Kidney epithelial cell (primary cell): ENCODE measurements around the gene MUC2. TPM values are rescaled to one million over a fixed set of nuclear protein-coding genes. Genes with fewer than 3 reads are reported as not detected.

Experiments used
- DNase-seq: peaks from one replicate; pipeline ENCODE4 v3.0.0-alpha.2; 2010; ENCODE audit warnings: low read depth
- H3K27me3 ChIP-seq: 2 replicates; pipeline ENCODE4 v1.6.0; 2011; ENCODE audit warnings: low read length; ENCODE audit not compliant: control insufficient read depth, insufficient read depth
- H3K36me3 ChIP-seq: 2 replicates; pipeline ENCODE4 v1.5.1; 2011; ENCODE audit warnings: low read length; ENCODE audit not compliant: control insufficient read depth, insufficient read depth
- H3K4me3 ChIP-seq: 2 replicates; pipeline ENCODE4 v1.5.1; 2011; ENCODE audit warnings: low read depth, mild to moderate bottlenecking, control low read depth, low read length
- total RNA-seq: library from RNA; depleted of rRNA; stranded (reverse); fragments of >200 nt; gene quantifications from 2 replicates; pipeline ENCODE4 v1.2.3, GENCODE V29; 2015
- TF ChIP-seq, protein P1 (sequence below): IDR thresholded peaks from 2 replicates; pipeline ENCODE4 v1.5.1; 2011; ENCODE audit warnings: mild to moderate bottlenecking, moderate library complexity, low read length, control low read depth, inconsistent platforms; ENCODE audit not compliant: insufficient read depth, poor library complexity, severe bottlenecking

Gene MUC2
- total RNA-seq, 1 donor from 2014 or later: not detected

DNA sequence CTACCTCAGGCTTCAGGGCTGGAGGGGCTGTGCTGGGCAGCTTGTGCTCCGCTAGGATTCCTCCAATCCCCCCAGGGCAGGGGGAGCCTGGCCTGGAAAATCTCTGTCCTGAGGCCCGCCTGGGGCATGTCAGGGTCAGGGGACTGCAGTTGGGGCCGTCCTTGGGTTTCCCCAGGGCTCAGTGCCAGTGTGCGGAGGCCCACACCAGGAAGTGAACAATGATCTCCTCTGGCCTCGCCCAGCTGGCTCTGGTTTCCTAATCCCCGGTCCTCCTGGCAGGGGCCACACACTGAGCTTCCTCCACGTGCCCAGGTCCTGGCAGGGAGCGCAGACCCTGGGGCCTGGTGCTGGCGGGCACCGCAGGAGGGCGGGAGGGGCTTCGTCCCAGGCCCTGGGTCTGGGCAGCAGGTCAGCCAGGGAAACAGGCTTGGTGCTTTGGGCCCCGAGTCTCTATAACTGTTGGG, 1.4 kb upstream of the MUC2 start:
- no peak overlapping the region for H3K4me3 ChIP-seq
- no peak for DNase-seq
- no peaks in the 10 kb centered on the region for H3K36me3 ChIP-seq
- TF ChIP-seq, protein P1, sequence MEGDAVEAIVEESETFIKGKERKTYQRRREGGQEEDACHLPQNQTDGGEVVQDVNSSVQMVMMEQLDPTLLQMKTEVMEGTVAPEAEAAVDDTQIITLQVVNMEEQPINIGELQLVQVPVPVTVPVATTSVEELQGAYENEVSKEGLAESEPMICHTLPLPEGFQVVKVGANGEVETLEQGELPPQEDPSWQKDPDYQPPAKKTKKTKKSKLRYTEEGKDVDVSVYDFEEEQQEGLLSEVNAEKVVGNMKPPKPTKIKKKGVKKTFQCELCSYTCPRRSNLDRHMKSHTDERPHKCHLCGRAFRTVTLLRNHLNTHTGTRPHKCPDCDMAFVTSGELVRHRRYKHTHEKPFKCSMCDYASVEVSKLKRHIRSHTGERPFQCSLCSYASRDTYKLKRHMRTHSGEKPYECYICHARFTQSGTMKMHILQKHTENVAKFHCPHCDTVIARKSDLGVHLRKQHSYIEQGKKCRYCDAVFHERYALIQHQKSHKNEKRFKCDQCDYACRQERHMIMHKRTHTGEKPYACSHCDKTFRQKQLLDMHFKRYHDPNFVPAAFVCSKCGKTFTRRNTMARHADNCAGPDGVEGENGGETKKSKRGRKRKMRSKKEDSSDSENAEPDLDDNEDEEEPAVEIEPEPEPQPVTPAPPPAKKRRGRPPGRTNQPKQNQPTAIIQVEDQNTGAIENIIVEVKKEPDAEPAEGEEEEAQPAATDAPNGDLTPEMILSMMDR: no peak
- peaks cover 3% of the 10 kb centered on the region for H3K27me3 ChIP-seq

DNA sequence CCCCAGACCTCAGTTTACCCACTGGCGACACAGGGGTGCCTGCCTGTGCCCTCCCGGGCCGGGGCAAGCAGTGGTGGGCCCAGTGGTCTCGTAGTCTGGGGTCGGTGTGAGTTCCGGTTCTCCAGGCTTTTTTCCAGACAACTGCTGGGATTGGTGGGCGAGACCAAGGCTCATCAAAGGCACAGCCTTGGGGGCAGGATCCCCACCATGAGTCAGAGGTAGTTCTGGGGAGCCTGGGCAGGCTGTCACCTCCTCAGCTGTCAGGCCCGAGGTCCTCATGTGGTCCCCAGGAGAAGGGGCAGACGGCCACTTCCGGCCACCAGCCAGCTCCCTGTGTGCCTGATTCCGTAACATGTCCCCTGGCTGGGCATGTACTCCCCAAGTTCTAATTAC, 827 bp upstream of the MUC2 start:
- no peak overlapping the region for H3K4me3 ChIP-seq
- no peaks in the 10 kb centered on the region for H3K36me3 ChIP-seq
- TF ChIP-seq, protein P1: no peak
- DNase-seq: no peak
- H3K27me3 ChIP-seq: peaks cover 3% of the 10 kb centered on the region

DNA sequence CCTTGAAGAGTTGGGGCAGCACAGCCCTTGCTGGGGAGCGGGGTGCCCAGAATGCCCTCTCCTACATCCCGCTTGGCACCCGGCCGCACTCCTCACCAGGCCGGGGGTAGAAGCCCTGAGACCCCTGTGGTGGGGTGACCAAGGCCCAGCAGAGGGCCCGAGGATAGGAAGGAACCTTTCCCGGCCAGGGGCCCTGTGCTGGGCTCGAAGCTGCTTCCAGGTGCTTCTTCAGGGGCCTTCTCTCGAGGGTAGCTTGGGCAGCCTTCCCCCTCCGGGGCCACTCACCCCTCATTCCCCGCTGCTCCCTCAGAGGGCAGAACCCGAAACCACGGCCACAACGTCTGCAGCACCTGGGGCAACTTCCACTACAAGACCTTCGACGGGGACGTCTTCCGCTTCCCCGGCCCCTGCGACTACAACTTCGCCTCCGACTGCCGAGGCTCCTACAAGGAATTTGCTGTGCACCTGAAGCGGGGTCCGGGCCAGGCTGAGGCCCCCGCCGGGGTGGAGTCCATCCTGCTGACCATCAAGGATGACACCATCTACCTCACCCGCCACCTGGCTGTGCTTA, 752 bp downstream of the MUC2 start:
- no peaks in the 10 kb centered on the region for H3K36me3 ChIP-seq
- no peak overlapping the region for H3K4me3 ChIP-seq
- TF ChIP-seq, protein P1: no peak
- no peak for DNase-seq
- peaks cover 3% of the 10 kb centered on the region for H3K27me3 ChIP-seq

DNA sequence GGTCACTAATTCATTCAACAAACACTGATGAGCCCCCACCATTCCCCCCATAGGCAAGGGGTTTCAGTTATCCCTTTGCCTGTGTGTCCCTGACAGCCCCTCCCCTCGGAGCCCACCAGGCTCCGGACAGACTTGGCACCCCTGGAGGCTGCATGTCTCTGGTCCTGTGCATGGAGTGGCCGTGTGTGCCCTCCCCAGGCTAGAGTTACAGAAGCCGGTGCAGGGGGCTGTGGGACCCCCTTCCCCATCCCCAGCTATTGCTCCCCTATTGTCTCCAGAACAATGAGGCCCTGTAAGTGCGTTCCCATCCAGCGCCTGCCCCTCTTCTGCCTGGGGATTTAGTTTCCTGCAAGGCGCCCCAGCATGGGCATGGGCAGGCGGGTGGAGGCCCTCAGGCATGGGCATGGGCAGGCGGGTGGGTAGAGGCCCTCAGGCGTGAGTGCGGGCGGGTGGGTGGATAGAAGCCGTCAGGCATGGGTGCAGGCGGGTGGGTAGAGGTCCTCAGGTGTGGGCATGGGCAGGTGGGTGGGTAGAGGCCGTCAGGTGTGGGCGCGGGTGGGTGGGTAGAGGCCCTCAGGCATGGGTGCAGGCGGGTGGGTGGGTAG, 1.5 kb downstream of the MUC2 start:
- Histone ChIP-seq H3K4me3 (no peak overlapping the region), H3K36me3 (no peaks in the 10 kb centered on the region), H3K27me3 (peaks cover 3% of the 10 kb centered on the region)
- TF ChIP-seq, protein P1: no peak
- DNase-seq: no peak

DNA sequence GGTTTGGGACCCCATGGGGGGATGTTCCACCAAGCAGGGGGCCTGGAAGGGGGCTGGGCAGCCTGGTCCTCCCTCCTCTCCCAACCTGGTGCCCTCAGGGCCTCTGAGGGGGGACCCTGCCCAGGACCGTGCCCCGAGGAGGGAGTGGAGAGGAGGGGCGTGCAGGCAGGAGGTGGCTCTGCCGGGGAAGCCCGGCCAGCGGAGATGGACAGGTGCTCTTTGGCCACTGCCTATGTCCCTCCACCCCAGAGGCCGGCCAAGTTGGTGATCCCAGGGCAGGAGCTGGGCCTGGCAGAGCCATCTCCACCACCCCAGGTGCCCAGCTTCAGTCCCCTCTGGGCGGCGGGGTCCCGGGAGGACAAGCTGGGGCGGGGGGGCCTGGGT, 2.4 kb downstream of the MUC2 start:
- TF ChIP-seq, protein P1: no peak
- Histone ChIP-seq H3K4me3 (no peak overlapping the region), H3K27me3 (peaks cover 3% of the 10 kb centered on the region), H3K36me3 (no peaks in the 10 kb centered on the region)
- DNase-seq: no peak

DNA sequence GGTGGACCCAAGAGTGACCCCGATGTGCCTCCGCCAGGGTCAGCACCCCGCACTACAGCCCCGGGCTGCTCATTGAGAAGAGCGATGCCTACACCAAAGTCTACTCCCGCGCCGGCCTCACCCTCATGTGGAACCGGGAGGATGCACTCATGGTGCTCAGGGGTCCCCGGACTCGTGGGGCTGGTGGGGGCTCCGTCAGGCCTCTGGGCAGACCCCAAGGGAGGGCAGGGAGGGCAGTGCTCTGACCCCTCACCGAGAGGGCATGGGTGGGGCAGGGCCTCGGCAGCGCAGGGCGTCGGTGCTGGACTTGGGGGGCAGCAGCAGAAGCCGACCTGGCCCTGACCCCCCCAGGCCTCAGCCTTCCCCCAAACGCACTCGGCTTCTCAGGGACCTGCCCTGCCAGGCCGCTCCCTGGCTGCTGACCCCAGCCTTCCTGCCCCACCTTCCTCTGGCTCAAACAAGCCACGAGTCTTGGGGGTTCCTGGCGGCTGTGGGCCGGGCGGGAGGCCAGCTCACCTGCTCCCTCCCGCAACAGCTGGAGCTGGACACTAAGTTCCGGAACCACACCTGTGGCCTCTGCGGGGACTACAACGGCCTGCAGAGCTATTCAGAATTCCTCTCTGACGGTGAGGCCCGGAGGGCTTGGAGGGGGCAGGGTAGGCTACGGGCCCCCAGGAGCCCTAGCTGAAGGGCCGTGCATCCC, 2.9 kb downstream of the MUC2 start:
- Histone ChIP-seq H3K36me3 (no peaks in the 10 kb centered on the region), H3K27me3 (peaks cover 3% of the 10 kb centered on the region), H3K4me3 (no peak overlapping the region)
- TF ChIP-seq, protein P1: no peak
- DNase-seq: no peak
